IPS-15b (cell line): ENCODE results near the gene ASB8.
"Not testable (repeated sequence)": the region's sequence is repeated elsewhere in the genome, so short reads cannot be mapped to it uniquely, and the experiment has no call there.

Experiments used
- H3K27me3 ChIP-seq: one replicate; pipeline ENCODE4 v1.6.1; 2013; ENCODE audit warnings: low read length; ENCODE audit not compliant: control insufficient read depth, insufficient read depth
- H3K36me3 ChIP-seq: one replicate; pipeline ENCODE4 v1.6.1; 2013; ENCODE audit warnings: low read length; ENCODE audit not compliant: control insufficient read depth, insufficient read depth
- H3K4me1 ChIP-seq: one replicate; pipeline ENCODE4 v1.6.1; 2013; ENCODE audit warnings: mild to moderate bottlenecking, low read length; ENCODE audit not compliant: control insufficient read depth, insufficient read depth
- H3K4me3 ChIP-seq: one replicate; pipeline ENCODE4 v1.5.1; 2013; ENCODE audit warnings: low read depth, low read length
- H3K9ac ChIP-seq: one replicate; pipeline ENCODE4 v1.6.1; 2013; ENCODE audit warnings: low read depth, mild to moderate bottlenecking, low read length
- H3K9me3 ChIP-seq: one replicate; pipeline ENCODE4 v1.6.1; 2013; ENCODE audit warnings: mild to moderate bottlenecking, low read length; ENCODE audit not compliant: control insufficient read depth, insufficient read depth

The ASB8 gene

GRCh38 chr12:48128800-48129199 is 28.5 kb downstream of the ASB8 start:
- Histone ChIP-seq H3K36me3 (peaks cover 19% of the 10 kb centered on the region), H3K4me3 (no peak overlapping the region), H3K9me3 (no peaks in the 10 kb centered on the region), H3K9ac (no peak overlapping the region), H3K4me1 (no peaks in the 10 kb centered on the region), H3K27me3 (no peaks in the 10 kb centered on the region)

GRCh38 chr12:48126953-48127630 is 30.2 kb downstream of the ASB8 start:
- H3K4me3 ChIP-seq, result no peak overlapping the region
- H3K4me1 ChIP-seq, result no peaks in the 10 kb centered on the region
- H3K36me3 ChIP-seq, result peaks cover 7% of the 10 kb centered on the region
- no peak overlapping the region for H3K9ac ChIP-seq
- H3K27me3 ChIP-seq, result no peaks in the 10 kb centered on the region
- H3K9me3 ChIP-seq, result no peaks in the 10 kb centered on the region

GRCh38 chr12:48125985-48126384 is 31.3 kb downstream of the ASB8 start:
- no peak overlapping the region for H3K9ac ChIP-seq
- H3K36me3 ChIP-seq, result no peaks in the 10 kb centered on the region
- H3K27me3 ChIP-seq, result no peaks in the 10 kb centered on the region
- H3K4me1 ChIP-seq, result no peaks in the 10 kb centered on the region
- H3K9me3 ChIP-seq, result no peaks in the 10 kb centered on the region
- H3K4me3 ChIP-seq, result no peak overlapping the region

DNA sequence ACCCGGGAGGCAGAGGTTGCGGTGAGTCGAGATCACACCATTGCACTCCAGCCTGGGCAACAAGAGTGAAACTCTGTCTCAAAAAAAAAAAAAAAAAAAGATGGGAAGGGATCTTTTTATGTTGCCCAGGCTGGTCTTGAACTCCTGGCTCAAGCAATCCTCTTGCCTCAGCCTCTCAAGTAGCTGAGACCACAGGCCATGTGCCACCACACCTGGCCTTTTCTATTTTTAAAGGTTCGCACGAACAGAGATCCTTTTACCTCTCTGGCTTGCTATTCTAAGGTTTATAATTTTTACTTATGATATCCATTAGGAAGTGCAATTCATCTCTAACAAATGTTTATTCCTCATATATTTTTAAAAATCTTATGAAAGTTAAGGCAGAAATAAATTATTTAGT is 31.8 kb downstream of the ASB8 start:
- not testable (repeated sequence) for H3K36me3 ChIP-seq, H3K4me3 ChIP-seq, H3K9ac ChIP-seq, H3K27me3 ChIP-seq, H3K9me3 ChIP-seq, H3K4me1 ChIP-seq

- no peaks in the 10 kb centered on the region for H3K4me1 ChIP-seq
These were observed 34.1 kb downstream of the ASB8 start for GRCh38 chr12:48123169-48123568.

GRCh38 chr12:48122065-48122834 is 35.1 kb downstream of the ASB8 start:
- H3K4me1 ChIP-seq, result no peaks in the 10 kb centered on the region
- no peaks in the 10 kb centered on the region for H3K9me3 ChIP-seq
- H3K27me3 ChIP-seq, result no peaks in the 10 kb centered on the region
- no peak overlapping the region for H3K4me3 ChIP-seq
- H3K9ac ChIP-seq, result no peak overlapping the region
- no peaks in the 10 kb centered on the region for H3K36me3 ChIP-seq

More at GRCh38 chr12:48123169-48123568, 34.1 kb downstream of the ASB8 start:
- H3K9me3 ChIP-seq, result no peaks in the 10 kb centered on the region
- no peaks in the 10 kb centered on the region for H3K27me3 ChIP-seq
- H3K4me3 ChIP-seq, result no peak overlapping the region
- H3K9ac ChIP-seq, result no peak overlapping the region
- H3K36me3 ChIP-seq, result no peaks in the 10 kb centered on the region

- no peaks in the 10 kb centered on the region for H3K36me3 ChIP-seq
- no peak overlapping the region for H3K9ac ChIP-seq
- H3K9me3 ChIP-seq, result no peaks in the 10 kb centered on the region
- H3K4me1 ChIP-seq, result no peaks in the 10 kb centered on the region
- H3K4me3 ChIP-seq, result no peak overlapping the region
- no peaks in the 10 kb centered on the region for H3K27me3 ChIP-seq
These were observed 35.8 kb downstream of the ASB8 start for GRCh38 chr12:48121522-48121921.

- H3K4me1 ChIP-seq, result no peaks in the 10 kb centered on the region
- peak overlapping the region; percentile 75 for H3K9ac ChIP-seq
- no peaks in the 10 kb centered on the region for H3K27me3 ChIP-seq
- no peaks in the 10 kb centered on the region for H3K9me3 ChIP-seq
- peak overlapping the region; percentile 77 for H3K4me3 ChIP-seq
- H3K36me3 ChIP-seq, result no peaks in the 10 kb centered on the region
These were observed 37.5 kb downstream of the ASB8 start for GRCh38 chr12:48119834-48120195.

GRCh38 chr12:48119078-48119833 is 38.1 kb downstream of the ASB8 start, which contains the start of gene PFKM:
PFKM (plus strand) TSS chr12:48119364; CDS start chr12:48122775, 3,411 bp downstream.
- Histone ChIP-seq H3K4me3 (peak within 1 kb of the TSS; percentile 77), H3K9me3 (no peaks in the 10 kb centered on the region), H3K9ac (peak within 1 kb of the TSS; percentile 75), H3K27me3 (no peaks in the 10 kb centered on the region), H3K36me3 (no peaks in the 10 kb centered on the region), H3K4me1 (no peaks in the 10 kb centered on the region)

DNA sequence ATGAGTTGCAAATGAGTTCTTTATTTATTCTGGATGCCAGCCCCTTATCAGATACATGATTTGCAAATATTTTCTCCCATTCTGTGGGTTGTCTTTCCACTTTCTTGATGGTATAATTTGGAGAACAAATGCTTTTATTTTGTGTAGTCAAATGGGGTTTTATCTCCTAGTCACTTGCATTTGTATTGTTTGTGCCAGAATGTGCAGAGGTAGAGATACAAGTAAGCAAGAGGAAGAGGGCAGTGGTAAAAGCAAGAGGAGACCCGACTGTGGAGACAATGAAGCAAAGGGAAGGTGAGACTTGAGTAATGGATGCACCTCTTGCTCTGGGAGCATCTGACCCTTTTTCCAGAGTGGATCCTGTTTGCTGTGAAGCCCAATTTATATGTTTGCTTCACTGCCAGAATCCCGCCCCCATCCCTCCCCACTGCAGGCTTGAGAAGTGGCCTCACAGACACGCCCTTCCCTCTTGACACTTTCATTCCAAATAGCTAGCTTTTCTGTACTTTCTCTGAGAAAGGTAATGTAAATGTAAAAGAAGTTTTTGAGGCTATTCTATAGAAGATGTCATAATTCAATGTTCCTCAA is 38.9 kb downstream of the ASB8 start:
- Histone ChIP-seq H3K4me1 (no peaks in the 10 kb centered on the region), H3K36me3 (no peaks in the 10 kb centered on the region), H3K9ac (no peak overlapping the region)

GRCh38 chr12:48115957-48116356 is 41.4 kb downstream of the ASB8 start:
- no peak overlapping the region for H3K4me3 ChIP-seq
- H3K27me3 ChIP-seq, result peaks cover 5% of the 10 kb centered on the region
- H3K4me1 ChIP-seq, result no peaks in the 10 kb centered on the region
- H3K9me3 ChIP-seq, result no peaks in the 10 kb centered on the region
- H3K9ac ChIP-seq, result no peak overlapping the region
- no peaks in the 10 kb centered on the region for H3K36me3 ChIP-seq

More for the DNA sequence above, 38.9 kb downstream of the ASB8 start:
- H3K9me3 ChIP-seq, result no peaks in the 10 kb centered on the region
- no peaks in the 10 kb centered on the region for H3K27me3 ChIP-seq
- H3K4me3 ChIP-seq, result peak overlapping the region; percentile 77
